Measurements from ENCODE around the gene FBXW2.

Gene FBXW2

GRCh38 chr9:120741191-120741590, 52.0 kb downstream of the FBXW2 start:
- TF ChIP-seq GATA3 (IDR thresholded peaks at IDR 0.05; ENCODE audit: low read depth, low read length), result no peak
- no peak for TF ChIP-seq GATA2 (IDR thresholded peaks at IDR 0.05; ENCODE audit: low read depth, low read length)

- no peak for TF ChIP-seq GATA2 (IDR thresholded peaks at IDR 0.05; ENCODE audit: low read depth, low read length)
- TF ChIP-seq GATA3 (IDR thresholded peaks at IDR 0.05; ENCODE audit: low read depth, low read length), result no peak
Observed at GRCh38 chr9:120740132-120740531, 53.1 kb downstream of the FBXW2 start.

GRCh38 chr9:120737416-120738165, 55.6 kb downstream of the FBXW2 start:
- TF ChIP-seq GATA2 (IDR thresholded peaks at IDR 0.05; ENCODE audit: low read depth, low read length), result no peak
- TF ChIP-seq GATA3 (IDR thresholded peaks at IDR 0.05; ENCODE audit: low read depth, low read length), result no peak

GRCh38 chr9:120736881-120737280, 56.3 kb downstream of the FBXW2 start:
- TF ChIP-seq GATA3 (IDR thresholded peaks at IDR 0.05; ENCODE audit: low read depth, low read length) (no peak), GATA2 (IDR thresholded peaks at IDR 0.05; ENCODE audit: low read depth, low read length) (no peak)

GRCh38 chr9:120735415-120736126, 57.6 kb downstream of the FBXW2 start:
- TF ChIP-seq GATA2 (IDR thresholded peaks at IDR 0.05; ENCODE audit: low read depth, low read length), result no peak
- TF ChIP-seq GATA3 (IDR thresholded peaks at IDR 0.05; ENCODE audit: low read depth, low read length), result no peak

GRCh38 chr9:120734607-120735410, 58.4 kb downstream of the FBXW2 start:
- TF ChIP-seq GATA2 (IDR thresholded peaks at IDR 0.05; ENCODE audit: low read depth, low read length), result no peak
- no peak for TF ChIP-seq GATA3 (IDR thresholded peaks at IDR 0.05; ENCODE audit: low read depth, low read length)

GRCh38 chr9:120733190-120733589, 60.0 kb downstream of the FBXW2 start:
- no peak for TF ChIP-seq GATA2 (IDR thresholded peaks at IDR 0.05; ENCODE audit: low read depth, low read length)
- TF ChIP-seq GATA3 (IDR thresholded peaks at IDR 0.05; ENCODE audit: low read depth, low read length), result no peak

GRCh38 chr9:120730654-120731514, 62.3 kb downstream of the FBXW2 start:
- TF ChIP-seq GATA3 (IDR thresholded peaks at IDR 0.05; ENCODE audit: low read depth, low read length) (no peak), GATA2 (IDR thresholded peaks at IDR 0.05; ENCODE audit: low read depth, low read length) (no peak)

GRCh38 chr9:120729791-120730241, 63.4 kb downstream of the FBXW2 start:
- TF ChIP-seq GATA2 (IDR thresholded peaks at IDR 0.05; ENCODE audit: low read depth, low read length) (no peak), GATA3 (IDR thresholded peaks at IDR 0.05; ENCODE audit: low read depth, low read length) (no peak)

- TF ChIP-seq GATA2 (IDR thresholded peaks at IDR 0.05; ENCODE audit: low read depth, low read length), result no peak
- TF ChIP-seq GATA3 (IDR thresholded peaks at IDR 0.05; ENCODE audit: low read depth, low read length), result no peak
Observed at GRCh38 chr9:120726484-120726883, 66.7 kb downstream of the FBXW2 start.

GRCh38 chr9:120725907-120726306, 67.3 kb downstream of the FBXW2 start:
- TF ChIP-seq GATA2 (IDR thresholded peaks at IDR 0.05; ENCODE audit: low read depth, low read length) (no peak), GATA3 (IDR thresholded peaks at IDR 0.05; ENCODE audit: low read depth, low read length) (no peak)

GRCh38 chr9:120724757-120725400, 68.3 kb downstream of the FBXW2 start:
- no peak for TF ChIP-seq GATA2 (IDR thresholded peaks at IDR 0.05; ENCODE audit: low read depth, low read length)
- TF ChIP-seq GATA3 (IDR thresholded peaks at IDR 0.05; ENCODE audit: low read depth, low read length), result no peak

GRCh38 chr9:120723565-120723964, 69.7 kb downstream of the FBXW2 start:
- TF ChIP-seq GATA2 (IDR thresholded peaks at IDR 0.05; ENCODE audit: low read depth, low read length), result no peak
- TF ChIP-seq GATA3 (IDR thresholded peaks at IDR 0.05; ENCODE audit: low read depth, low read length), result no peak

All from SH-SY5Y (cell line).